Muscle of leg (tissue), 11 donors: Measurements from ENCODE around the gene PLEKHJ1. TPM values are rescaled to one million over a fixed set of nuclear protein-coding genes. Genes with fewer than 3 reads are reported as not detected.

Source experiments
- DNase-seq: peaks from one replicate; pipeline ENCODE4 v3.0.0; 2013
- H3K27ac ChIP-seq: one replicate; pipeline ENCODE4 v1.5.1; 2013; ENCODE audit warnings: mild to moderate bottlenecking, low read length, control low read depth
- H3K27me3 ChIP-seq: one replicate; pipeline ENCODE4 v1.6.1; 2013; ENCODE audit warnings: low read length; ENCODE audit not compliant: control insufficient read depth, insufficient read depth
- H3K36me3 ChIP-seq: one replicate; pipeline ENCODE4 v1.6.1; 2013; ENCODE audit warnings: low read length; ENCODE audit not compliant: control insufficient read depth, insufficient read depth
- H3K4me1 ChIP-seq: one replicate; pipeline ENCODE4 v1.6.1; 2013; ENCODE audit warnings: low read length; ENCODE audit not compliant: control insufficient read depth, insufficient read depth
- H3K4me3 ChIP-seq: one replicate; pipeline ENCODE4 v1.5.1; 2013; ENCODE audit warnings: low read length, control low read depth
- H3K9me3 ChIP-seq: replicated peaks from 2 replicates; pipeline ENCODE4 v1.6.1; 2013; ENCODE audit warnings: low read depth, low read length; ENCODE audit not compliant: control insufficient read depth
- WGBS: methylation state at CpG from one replicate; pipeline ENCODE4 v1.1.5; 2013; ENCODE audit warnings: missing lambda C conversion rate; ENCODE audit not compliant: insufficient coverage; 5-methylcytosine and 5-hydroxymethylcytosine counted together
- polyA plus RNA-seq, 8 donors: library from polyadenylated mRNA; unstranded; fragments of 120-200 nt; gene quantifications; one replicate each; pipeline versions ENCODE4 v1.2.1 to v1.2.3, GENCODE V29; 2013; ENCODE audit warnings: inconsistent platforms in 1 of 8, low replicate concordance in 1 of 8; ENCODE audit not compliant: insufficient read length in 8 of 8, insufficient read depth in 1 of 8
- total RNA-seq: library from RNA; stranded (reverse); fragments of 120-200 nt; gene quantifications from one replicate; pipeline ENCODE4 v1.2.4, GENCODE V29; 2013

The PLEKHJ1 gene
- total and polyA plus RNA-seq, 9 donors: 70.6 to 89.4 (median 74.9) TPM

DNA sequence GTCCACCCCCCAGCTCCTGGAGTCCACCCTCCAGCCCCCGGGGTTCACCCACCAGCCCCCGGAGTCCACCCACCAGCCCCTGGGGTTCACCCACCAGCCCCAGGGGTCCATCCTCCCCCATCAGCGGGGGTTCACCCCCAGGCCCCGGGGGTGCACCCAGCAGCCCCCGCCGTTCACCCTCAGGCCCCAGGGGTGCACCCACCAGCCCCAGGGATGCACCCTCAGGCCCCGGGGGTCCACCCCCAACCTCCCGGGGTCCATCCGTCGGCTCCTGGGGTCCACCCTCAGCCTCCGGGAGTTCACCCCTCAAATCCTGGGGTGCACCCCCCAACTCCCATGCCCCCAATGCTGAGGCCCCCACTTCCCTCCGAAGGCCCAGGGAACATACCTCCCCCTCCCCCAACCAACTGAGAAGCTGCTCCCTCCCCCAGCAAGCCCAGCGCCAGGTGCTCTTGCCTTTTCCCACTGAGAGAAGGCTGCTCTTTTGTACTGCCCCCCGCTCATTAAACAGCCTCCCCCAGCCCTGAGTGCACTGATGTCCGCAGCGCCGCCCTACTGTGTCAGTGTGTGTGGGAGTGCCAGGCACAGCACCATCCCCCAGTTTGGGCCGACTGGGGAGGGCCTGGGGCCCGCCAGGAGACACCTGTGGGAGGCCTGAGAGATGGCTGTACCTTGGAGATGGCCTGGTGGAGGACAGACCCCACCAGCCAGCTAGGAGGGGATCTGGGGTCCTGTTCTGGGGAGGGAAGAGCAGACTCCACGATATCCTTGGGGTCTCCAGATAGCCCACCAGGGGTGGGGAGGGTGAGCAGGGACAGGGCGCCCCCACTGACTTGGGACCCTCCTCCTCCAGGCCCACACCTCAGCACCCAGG, 12.2 kb upstream of the PLEKHJ1 start:
- Histone ChIP-seq H3K27ac (no peak overlapping the region), H3K9me3 (no peaks in the 10 kb centered on the region), H3K27me3 (peaks cover 40% of the 10 kb centered on the region), H3K4me1 (peaks cover 34% of the 10 kb centered on the region), H3K4me3 (no peak overlapping the region), H3K36me3 (peaks cover 72% of the 10 kb centered on the region)
- WGBS: 86% methylated on average over 13 of the region's 21 CpGs
- DNase-seq: no peak

DNA sequence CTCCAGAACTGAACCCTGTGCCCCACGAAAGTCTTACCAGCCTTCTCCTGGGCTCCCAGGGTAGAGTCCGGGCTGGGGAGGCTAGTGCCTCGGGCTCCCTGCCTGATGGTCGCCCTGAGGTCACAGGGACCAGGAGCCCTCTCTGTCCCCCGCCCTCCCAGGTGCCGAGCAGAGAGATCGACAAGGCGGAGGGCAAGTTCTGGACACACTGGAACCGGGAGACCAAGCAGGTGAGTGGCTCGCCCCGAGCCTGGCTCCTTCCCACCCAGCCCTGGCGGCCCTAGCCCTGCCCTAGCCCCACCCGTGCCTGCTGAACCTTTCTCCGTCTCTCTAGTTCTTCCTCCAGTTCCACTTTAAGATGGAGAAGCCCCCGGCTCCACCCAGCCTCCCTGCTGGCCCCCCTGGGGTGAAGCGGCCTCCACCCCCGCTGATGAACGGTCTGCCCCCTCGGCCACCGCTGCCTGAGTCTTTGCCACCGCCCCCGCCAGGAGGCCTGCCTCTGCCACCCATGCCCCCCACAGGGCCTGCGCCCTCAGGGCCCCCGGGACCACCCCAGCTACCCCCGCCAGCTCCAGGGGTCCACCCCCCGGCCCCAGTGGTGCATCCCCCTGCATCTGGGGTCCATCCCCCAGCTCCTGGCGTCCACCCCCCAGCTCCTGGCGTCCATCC, 11.4 kb upstream of the PLEKHJ1 start:
- Histone ChIP-seq H3K27ac (no peak overlapping the region), H3K9me3 (no peaks in the 10 kb centered on the region), H3K36me3 (peaks cover 75% of the 10 kb centered on the region), H3K4me1 (peaks cover 30% of the 10 kb centered on the region), H3K4me3 (no peak overlapping the region), H3K27me3 (peaks cover 32% of the 10 kb centered on the region)
- WGBS: 80% methylated on average over 22 of the region's 28 CpGs
- no peak for DNase-seq

DNA sequence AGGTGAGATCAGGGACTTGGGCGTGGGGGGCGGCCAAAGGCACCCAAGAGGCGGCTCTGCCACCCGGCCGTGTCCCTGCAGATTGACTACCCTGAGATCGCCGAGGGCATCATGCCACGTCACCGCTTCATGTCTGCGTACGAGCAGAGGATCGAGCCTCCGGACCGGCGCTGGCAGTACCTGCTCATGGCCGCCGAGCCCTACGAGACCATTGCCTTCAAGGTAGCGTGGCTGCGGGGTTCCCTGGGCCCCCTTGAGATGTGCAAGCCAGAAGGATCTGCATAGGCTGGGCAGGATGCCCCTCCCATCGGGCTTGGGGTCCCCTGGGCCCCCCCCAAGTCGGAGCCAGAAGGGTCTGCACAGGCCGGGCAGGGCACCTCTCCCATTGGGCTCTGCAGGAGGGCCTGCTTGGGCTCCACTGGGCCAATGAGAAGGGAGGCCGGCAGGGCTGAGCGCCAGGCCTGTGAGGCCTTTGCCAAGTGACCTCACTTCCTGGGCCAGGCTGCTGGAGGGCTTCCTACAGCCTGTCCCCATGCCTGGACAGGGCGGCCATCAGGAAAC, 10.8 kb upstream of the PLEKHJ1 start:
- Histone ChIP-seq H3K27ac (no peak overlapping the region), H3K27me3 (peaks cover 25% of the 10 kb centered on the region), H3K36me3 (peaks cover 72% of the 10 kb centered on the region), H3K4me1 (peaks cover 30% of the 10 kb centered on the region), H3K4me3 (no peak overlapping the region), H3K9me3 (no peaks in the 10 kb centered on the region)
- no peak for DNase-seq
- 77% methylated on average over 26 of the region's 26 CpGs for WGBS

DNA sequence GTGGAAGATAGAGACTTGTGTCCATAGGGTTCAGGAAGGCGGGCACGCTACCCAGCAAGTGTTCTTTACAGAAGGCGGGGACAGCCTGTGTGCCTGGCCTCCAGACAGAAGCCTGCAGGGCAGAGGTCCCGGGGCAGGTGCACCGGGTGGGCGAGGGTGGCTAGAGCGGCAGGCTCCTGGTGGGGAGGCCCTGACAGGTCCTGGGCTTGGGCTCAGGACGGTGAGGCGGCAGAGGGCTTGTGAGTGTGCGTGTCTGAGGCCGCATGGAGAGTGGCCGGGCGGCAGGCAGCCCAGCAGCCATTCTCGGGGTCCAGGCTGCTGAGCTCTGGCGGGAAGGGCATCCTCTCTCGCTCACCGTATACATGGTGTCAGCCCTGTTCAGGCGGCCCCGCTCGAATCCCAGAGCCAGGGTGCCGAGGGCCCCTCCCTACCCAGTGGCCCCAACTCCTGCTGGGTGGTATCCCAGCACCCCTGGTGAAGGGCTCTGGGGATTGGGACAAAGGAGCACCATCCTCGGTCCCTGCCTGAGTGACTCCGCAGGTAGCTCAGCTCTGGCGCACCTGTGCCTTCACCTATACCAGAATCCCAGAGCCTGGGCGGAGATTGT, 10.0 kb upstream of the PLEKHJ1 start:
- Histone ChIP-seq H3K27me3 (peaks cover 21% of the 10 kb centered on the region), H3K9me3 (no peaks in the 10 kb centered on the region), H3K36me3 (peaks cover 72% of the 10 kb centered on the region), H3K4me1 (peaks cover 37% of the 10 kb centered on the region), H3K27ac (no peak overlapping the region), H3K4me3 (no peak overlapping the region)
- 90% methylated on average over 23 of the region's 25 CpGs for WGBS
- DNase-seq: no peak

DNA sequence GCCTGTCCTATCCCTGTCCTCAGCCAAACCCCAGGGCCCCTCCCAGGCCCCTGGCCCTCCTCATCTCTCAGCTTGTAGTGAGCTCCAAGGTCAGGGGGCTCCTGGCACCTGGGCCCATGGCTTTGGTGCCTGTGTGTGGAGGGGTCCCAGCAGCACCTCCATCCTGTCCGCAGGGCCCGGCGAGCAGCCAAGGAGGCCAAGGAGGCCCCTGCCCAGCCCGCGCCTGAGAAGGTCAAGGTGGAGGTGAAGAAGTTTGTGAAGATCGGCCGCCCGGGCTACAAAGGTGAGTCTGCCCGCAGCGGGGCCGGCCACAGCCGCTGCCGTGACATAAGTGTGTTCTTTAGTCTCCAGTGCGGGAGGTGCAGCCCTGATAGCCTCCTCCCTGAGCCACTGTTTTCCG, 9.1 kb upstream of the PLEKHJ1 start:
- Histone ChIP-seq H3K36me3 (peaks cover 76% of the 10 kb centered on the region), H3K27me3 (peaks cover 16% of the 10 kb centered on the region), H3K27ac (no peak overlapping the region), H3K9me3 (no peaks in the 10 kb centered on the region), H3K4me3 (no peak overlapping the region), H3K4me1 (peaks cover 42% of the 10 kb centered on the region)
- DNase-seq: no peak
- WGBS: 96% methylated on average over 15 of the region's 15 CpGs

DNA sequence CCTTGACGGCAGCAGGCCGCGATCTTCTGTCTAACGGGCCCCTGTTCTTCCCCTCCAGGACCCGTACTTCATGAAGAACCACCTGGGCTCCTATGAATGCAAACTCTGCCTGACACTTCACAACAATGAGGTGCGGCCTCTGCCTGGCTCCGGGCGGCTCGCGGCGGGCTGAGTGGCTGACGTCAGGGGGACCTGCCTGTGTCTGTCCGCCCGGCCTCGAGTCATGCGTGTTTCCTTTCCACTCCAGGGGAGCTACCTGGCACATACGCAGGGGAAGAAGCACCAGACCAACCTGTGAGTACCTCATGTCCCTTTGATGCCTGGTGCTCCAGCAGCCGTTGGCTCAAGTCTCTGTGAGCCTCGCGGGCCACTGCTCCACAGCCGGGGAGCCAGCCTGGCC, 8.4 kb upstream of the PLEKHJ1 start:
- Histone ChIP-seq H3K4me3 (no peak overlapping the region), H3K36me3 (peaks cover 76% of the 10 kb centered on the region), H3K4me1 (peaks cover 40% of the 10 kb centered on the region), H3K27ac (no peak overlapping the region), H3K27me3 (peaks cover 8% of the 10 kb centered on the region), H3K9me3 (no peaks in the 10 kb centered on the region)
- DNase-seq: no peak
- WGBS: 93% methylated on average over 21 of the region's 21 CpGs

DNA sequence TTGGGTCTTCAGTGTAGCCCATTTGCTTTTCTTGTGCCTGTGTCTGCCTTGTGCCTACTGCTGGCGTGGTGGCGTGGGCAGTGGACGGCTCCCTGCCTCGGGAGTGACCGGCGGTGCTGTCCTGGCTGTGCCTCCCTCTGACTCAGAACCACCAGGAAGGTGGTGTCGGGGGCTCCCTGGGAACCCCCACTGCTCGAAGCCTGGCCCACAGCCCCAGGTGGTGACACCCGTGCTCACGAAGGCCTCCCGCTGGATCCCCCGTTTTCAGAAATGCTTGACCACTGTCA, 7.9 kb upstream of the PLEKHJ1 start:
- H3K36me3 ChIP-seq: peaks cover 74% of the 10 kb centered on the region
- H3K9me3 ChIP-seq: no peaks in the 10 kb centered on the region
- H3K4me1 ChIP-seq: peaks cover 39% of the 10 kb centered on the region
- H3K4me3 ChIP-seq: no peak overlapping the region
- WGBS: 82% methylated on average over 12 of the region's 12 CpGs
- DNase-seq: no peak
- H3K27ac ChIP-seq: no peak overlapping the region
- peaks cover 4% of the 10 kb centered on the region for H3K27me3 ChIP-seq

DNA sequence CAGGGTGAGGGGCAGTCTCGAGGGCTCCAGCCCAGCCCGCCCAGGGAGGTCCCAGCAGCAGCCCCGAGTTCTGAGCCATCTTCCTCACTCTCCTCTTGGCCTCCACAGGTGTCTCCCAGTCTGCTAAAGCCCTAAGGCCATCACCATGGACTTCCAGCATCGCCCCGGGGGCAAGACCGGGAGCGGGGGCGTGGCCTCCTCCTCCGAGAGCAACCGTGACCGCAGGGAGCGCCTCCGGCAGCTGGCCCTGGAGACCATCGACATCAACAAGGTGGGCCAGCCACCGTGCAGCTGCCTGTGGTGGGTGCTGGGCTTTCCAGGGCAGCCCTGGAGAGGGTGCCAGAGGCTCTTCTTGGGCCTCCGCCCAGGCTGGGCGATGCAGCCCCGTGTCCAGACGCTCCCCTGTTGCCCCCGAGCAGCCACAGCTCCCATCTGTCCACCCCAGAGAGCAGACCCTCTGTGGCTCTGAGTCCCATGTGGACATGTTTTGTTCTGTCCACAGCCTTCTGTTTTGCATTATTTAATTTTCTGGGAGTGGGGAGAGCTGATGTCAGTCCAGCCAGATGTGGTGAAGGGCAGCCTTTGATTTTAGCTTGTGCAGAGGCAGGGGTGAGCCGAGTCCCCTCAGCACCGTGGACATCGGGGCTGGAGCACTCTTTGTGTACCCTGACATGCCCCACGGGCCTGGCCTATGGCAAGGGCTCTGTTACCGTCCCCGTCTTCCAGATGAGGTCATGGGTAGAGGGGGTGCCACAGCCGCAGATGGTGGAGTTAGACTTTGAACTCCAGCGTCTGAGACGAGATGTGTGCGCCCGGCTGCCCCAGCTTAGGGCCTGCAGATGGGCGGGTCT, 7.4 kb upstream of the PLEKHJ1 start:
- Histone ChIP-seq H3K4me3 (no peak overlapping the region), H3K4me1 (peaks cover 45% of the 10 kb centered on the region), H3K36me3 (peaks cover 69% of the 10 kb centered on the region), H3K27ac (no peak overlapping the region), H3K27me3 (no peaks in the 10 kb centered on the region), H3K9me3 (no peaks in the 10 kb centered on the region)
- DNase-seq: no peak
- 77% methylated on average over 24 of the region's 32 CpGs for WGBS

DNA sequence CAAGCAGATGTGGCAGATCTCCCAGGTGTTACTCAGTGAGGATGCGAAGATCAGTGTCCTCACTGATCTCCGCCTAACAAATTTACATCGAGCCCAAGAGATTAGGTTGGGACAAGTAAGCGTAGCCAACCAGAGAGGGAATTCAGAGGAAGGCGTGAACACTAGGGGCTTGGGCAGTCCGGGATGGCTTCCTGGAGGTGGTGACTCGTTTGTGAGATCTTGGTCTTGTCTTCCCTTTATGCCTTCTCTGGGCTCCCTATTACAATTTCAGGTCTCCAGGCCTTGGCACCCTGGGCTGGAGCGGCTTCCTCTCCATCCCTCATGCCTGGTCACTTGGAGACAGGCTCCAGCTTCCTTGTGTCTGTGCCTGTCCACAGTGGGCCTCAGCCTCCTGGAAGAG, 6.7 kb upstream of the PLEKHJ1 start:
- peaks cover 50% of the 10 kb centered on the region for H3K4me1 ChIP-seq
- WGBS: 89% methylated on average over 6 of the region's 8 CpGs

More for the DNA sequence above, 6.7 kb upstream of the PLEKHJ1 start:
- H3K27me3 ChIP-seq: no peaks in the 10 kb centered on the region
- H3K9me3 ChIP-seq: no peaks in the 10 kb centered on the region
- no peak overlapping the region for H3K4me3 ChIP-seq
- H3K27ac ChIP-seq: no peak overlapping the region
- DNase-seq: no peak
- H3K36me3 ChIP-seq: peaks cover 67% of the 10 kb centered on the region
